Esophagus squamous epithelium (tissue), 4 donors: ENCODE results near the gene IL1RAPL1.

Source experiments
- POLR2A ChIP-seq, 4 donors: fragments of 450-650 bp; IDR thresholded peaks; one replicate each; pipeline ENCODE4 v1.6.1; 2017; ENCODE audit warnings: antibody characterized with exemption in 4 of 4, mild to moderate bottlenecking in 4 of 4, moderate library complexity in 3 of 4
- TF ChIP-seq, protein P1 (sequence below), 6 experiments: fragments of 450-650 bp in 4 of 6; fragments of 200-600 bp in 2 of 6; sonication (generic) in 2 of 6; IDR thresholded peaks; one replicate each; pipeline ENCODE4 v1.5.1; 2016 to 2019; ENCODE audit warnings: antibody characterized with exemption in 6 of 6, mild to moderate bottlenecking in 4 of 6, moderate library complexity in 4 of 6

DNA sequence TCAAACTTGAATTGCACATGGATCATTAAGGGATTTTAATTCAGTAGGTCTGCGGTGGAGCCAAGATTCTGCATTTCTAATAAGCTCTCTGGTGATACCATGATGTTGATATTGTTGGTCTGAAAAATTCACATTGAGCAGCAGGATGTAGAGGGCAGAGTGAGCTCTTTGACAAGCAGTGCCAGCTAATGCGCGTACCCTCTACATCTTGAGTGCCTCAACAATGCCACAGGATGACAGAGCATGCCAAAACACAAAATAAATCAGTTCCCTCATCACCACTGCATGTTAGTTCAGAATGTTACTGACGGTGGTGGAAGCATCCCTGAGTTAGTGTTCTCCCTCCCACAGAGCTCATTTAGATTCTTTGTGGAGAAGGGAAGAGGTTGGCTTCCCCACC is 23.5 kb downstream of the IL1RAPL1 start:
- TF ChIP-seq, protein P1, sequence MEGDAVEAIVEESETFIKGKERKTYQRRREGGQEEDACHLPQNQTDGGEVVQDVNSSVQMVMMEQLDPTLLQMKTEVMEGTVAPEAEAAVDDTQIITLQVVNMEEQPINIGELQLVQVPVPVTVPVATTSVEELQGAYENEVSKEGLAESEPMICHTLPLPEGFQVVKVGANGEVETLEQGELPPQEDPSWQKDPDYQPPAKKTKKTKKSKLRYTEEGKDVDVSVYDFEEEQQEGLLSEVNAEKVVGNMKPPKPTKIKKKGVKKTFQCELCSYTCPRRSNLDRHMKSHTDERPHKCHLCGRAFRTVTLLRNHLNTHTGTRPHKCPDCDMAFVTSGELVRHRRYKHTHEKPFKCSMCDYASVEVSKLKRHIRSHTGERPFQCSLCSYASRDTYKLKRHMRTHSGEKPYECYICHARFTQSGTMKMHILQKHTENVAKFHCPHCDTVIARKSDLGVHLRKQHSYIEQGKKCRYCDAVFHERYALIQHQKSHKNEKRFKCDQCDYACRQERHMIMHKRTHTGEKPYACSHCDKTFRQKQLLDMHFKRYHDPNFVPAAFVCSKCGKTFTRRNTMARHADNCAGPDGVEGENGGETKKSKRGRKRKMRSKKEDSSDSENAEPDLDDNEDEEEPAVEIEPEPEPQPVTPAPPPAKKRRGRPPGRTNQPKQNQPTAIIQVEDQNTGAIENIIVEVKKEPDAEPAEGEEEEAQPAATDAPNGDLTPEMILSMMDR (IDR thresholded peaks at IDR 0.05): no peak
- TF ChIP-seq POLR2A (IDR thresholded peaks at IDR 0.05): no peak
